HepG2 (cell line): ENCODE data around the gene HYAL1. TPM values are rescaled to one million over a fixed set of nuclear protein-coding genes. Genes with fewer than 3 reads are reported as not detected.

Experiments used
- AKNA ChIP-seq: sonication (generic); formaldehyde crosslinking; IDR thresholded peaks from 2 replicates; pipeline ENCODE4 v1.4.0; 2020; ENCODE audit warnings: missing genetic modification reagents, borderline replicate concordance
- FOXP1 ChIP-seq, 2 experiments: fragments of 450-650 bp in 1 of 2; IDR thresholded peaks; 2 replicates each; pipeline ENCODE4 v1.6.1; 2017 to 2018; ENCODE audit warnings: antibody characterized with exemption in 1 of 2
- KLF16 ChIP-seq, 2 experiments: sonication (generic) in 1 of 2; formaldehyde crosslinking in 1 of 2; IDR thresholded peaks; 2 replicates each; pipeline versions ENCODE4 v1.6.1 to v1.8.0; 2016 to 2023; ENCODE audit warnings: missing genetic modification reagents in 2 of 2, missing compliant biosample characterization in 1 of 2
- PHF21A ChIP-seq: sonication (generic); formaldehyde crosslinking; IDR thresholded peaks from 2 replicates; pipeline ENCODE4 v1.5.0; 2020; ENCODE audit warnings: mild to moderate bottlenecking, missing genetic modification reagents
- SNAI1 ChIP-seq: sonication (generic); formaldehyde crosslinking; IDR thresholded peaks from 2 replicates; pipeline ENCODE4 v1.5.0; 2020; ENCODE audit warnings: mild to moderate bottlenecking, missing genetic modification reagents, borderline replicate concordance
- SOX5 ChIP-seq: IDR thresholded peaks from 2 replicates; pipeline ENCODE4 v1.6.1; 2016; ENCODE audit warnings: borderline replicate concordance
- SOX6 ChIP-seq, 2 experiments: fragments of 450-650 bp in 1 of 2; sonication (generic) in 1 of 2; formaldehyde crosslinking in 1 of 2; IDR thresholded peaks; 2 replicates each; pipeline versions ENCODE4 v1.4.0 to v1.6.1; 2017 to 2020; ENCODE audit warnings: antibody characterized with exemption in 1 of 2, mild to moderate bottlenecking in 1 of 2, missing genetic modification reagents in 1 of 2
- TARDBP ChIP-seq: sonication (generic); formaldehyde crosslinking; IDR thresholded peaks from 2 replicates; pipeline ENCODE4 v1.8.0; 2022; ENCODE audit warnings: mild to moderate bottlenecking, missing genetic modification reagents
- TEAD3 ChIP-seq: optimal IDR thresholded peaks from 2 replicates; pipeline ENCODE3; 2016; ENCODE audit warnings: borderline replicate concordance
- YEATS2 ChIP-seq: sonication (generic); formaldehyde crosslinking; IDR thresholded peaks from 2 replicates; pipeline ENCODE4 v1.4.0; 2020; ENCODE audit warnings: missing genetic modification reagents, borderline replicate concordance
- ZNF225 ChIP-seq: sonication (generic); formaldehyde crosslinking; IDR thresholded peaks from 2 replicates; pipeline ENCODE4 v1.4.0; 2020; ENCODE audit warnings: mild to moderate bottlenecking, missing genetic modification reagents
- ZNF232 ChIP-seq: sonication (generic); formaldehyde crosslinking; IDR thresholded peaks from 2 replicates; pipeline ENCODE4 v1.4.0; 2020; ENCODE audit warnings: missing genetic modification reagents, borderline replicate concordance
- ZNF639 ChIP-seq: conservative IDR thresholded peaks from 2 replicates; pipeline ENCODE4 v1.6.1; 2018; ENCODE audit warnings: missing genetic modification reagents
- polyA plus RNA-seq, 8 experiments: library from polyadenylated mRNA; depleted of rRNA in 3 of 8; stranded (reverse) in 7 of 8; unstranded in 1 of 8; fragments of >200 nt; fragmentation: Illumina TruSeq in 4 of 8; extraction: Trizol in 4 of 8; gene quantifications; 2 replicates each; pipeline versions ENCODE4 v1.2.1 to v1.2.3, GENCODE V29; 2011 to 2016; ENCODE audit warnings: low read depth in 4 of 8, missing spikeins in 1 of 8, mixed read lengths in 1 of 8; ENCODE audit not compliant: insufficient read depth in 1 of 8
- total RNA-seq, 5 experiments: library from RNA; depleted of rRNA; stranded (reverse); fragments of >200 nt; fragmentation: Illumina TruSeq; extraction: Trizol; gene quantifications; 2 replicates each; pipeline ENCODE4 v1.2.3, GENCODE V29; 2016; ENCODE audit warnings: low read depth in 1 of 5
- TF ChIP-seq, protein P1 (sequence below): sonication (generic); formaldehyde crosslinking; IDR thresholded peaks from 2 replicates; pipeline ENCODE4 v1.4.0; 2020; ENCODE audit warnings: mild to moderate bottlenecking, missing genetic modification reagents

The HYAL1 gene
- total and polyA plus RNA-seq, 2 of the 13 experiments (the other 11 are each of a cell fraction or from before 2014, with no cell fraction given): 76.5 to 193 TPM

DNA sequence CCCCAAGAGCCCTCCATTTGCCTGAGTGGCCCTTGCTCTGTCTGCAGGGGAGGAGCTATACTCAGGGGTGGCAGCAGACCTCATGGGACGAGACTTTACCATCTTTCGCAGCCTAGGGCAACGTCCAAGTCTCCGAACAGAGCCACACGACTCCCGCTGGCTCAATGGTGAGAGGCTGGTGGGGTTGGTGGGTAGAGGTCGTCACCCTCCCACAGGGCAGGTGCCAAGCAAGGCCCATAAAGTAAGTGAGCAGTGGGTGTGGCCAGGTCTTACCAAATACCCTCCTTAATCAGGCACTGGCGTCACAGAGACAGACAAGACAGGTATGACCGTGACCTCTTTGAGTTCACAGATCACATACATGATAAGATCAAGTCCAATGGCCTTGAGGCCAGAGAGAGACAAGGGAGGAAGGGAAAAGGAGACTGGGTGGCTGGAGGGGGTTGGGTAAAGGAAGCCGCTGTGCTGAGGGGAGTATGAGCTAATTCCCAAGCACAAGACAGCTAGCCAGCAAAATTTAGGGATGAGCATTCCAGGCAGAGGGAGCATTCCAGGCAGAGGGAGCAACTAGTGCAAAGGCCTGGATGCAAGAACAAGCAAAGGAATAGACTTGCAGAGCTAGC is 31.9 kb downstream of the HYAL1 start (continued):
- no peak for TF ChIP-seq SOX6 (IDR thresholded peaks at IDR 0.05)
- peak; percentile 40 for TF ChIP-seq SOX6 (CRISPR knock-in tag; IDR thresholded peaks at IDR 0.05)
- no peak for TF ChIP-seq SNAI1 (CRISPR knock-in tag)
- TF ChIP-seq ZNF639 (CRISPR knock-in tag): no peak
- no peak for TF ChIP-seq FOXP1 (IDR thresholded peaks at IDR 0.05)
- peak; percentile 41; the same call in 1 of the 2 replicates for TF ChIP-seq FOXP1 (CRISPR knock-in tag; IDR thresholded peaks at IDR 0.05)
- no peak for TF ChIP-seq ZNF225 (CRISPR knock-in tag)
- TF ChIP-seq, protein P1, sequence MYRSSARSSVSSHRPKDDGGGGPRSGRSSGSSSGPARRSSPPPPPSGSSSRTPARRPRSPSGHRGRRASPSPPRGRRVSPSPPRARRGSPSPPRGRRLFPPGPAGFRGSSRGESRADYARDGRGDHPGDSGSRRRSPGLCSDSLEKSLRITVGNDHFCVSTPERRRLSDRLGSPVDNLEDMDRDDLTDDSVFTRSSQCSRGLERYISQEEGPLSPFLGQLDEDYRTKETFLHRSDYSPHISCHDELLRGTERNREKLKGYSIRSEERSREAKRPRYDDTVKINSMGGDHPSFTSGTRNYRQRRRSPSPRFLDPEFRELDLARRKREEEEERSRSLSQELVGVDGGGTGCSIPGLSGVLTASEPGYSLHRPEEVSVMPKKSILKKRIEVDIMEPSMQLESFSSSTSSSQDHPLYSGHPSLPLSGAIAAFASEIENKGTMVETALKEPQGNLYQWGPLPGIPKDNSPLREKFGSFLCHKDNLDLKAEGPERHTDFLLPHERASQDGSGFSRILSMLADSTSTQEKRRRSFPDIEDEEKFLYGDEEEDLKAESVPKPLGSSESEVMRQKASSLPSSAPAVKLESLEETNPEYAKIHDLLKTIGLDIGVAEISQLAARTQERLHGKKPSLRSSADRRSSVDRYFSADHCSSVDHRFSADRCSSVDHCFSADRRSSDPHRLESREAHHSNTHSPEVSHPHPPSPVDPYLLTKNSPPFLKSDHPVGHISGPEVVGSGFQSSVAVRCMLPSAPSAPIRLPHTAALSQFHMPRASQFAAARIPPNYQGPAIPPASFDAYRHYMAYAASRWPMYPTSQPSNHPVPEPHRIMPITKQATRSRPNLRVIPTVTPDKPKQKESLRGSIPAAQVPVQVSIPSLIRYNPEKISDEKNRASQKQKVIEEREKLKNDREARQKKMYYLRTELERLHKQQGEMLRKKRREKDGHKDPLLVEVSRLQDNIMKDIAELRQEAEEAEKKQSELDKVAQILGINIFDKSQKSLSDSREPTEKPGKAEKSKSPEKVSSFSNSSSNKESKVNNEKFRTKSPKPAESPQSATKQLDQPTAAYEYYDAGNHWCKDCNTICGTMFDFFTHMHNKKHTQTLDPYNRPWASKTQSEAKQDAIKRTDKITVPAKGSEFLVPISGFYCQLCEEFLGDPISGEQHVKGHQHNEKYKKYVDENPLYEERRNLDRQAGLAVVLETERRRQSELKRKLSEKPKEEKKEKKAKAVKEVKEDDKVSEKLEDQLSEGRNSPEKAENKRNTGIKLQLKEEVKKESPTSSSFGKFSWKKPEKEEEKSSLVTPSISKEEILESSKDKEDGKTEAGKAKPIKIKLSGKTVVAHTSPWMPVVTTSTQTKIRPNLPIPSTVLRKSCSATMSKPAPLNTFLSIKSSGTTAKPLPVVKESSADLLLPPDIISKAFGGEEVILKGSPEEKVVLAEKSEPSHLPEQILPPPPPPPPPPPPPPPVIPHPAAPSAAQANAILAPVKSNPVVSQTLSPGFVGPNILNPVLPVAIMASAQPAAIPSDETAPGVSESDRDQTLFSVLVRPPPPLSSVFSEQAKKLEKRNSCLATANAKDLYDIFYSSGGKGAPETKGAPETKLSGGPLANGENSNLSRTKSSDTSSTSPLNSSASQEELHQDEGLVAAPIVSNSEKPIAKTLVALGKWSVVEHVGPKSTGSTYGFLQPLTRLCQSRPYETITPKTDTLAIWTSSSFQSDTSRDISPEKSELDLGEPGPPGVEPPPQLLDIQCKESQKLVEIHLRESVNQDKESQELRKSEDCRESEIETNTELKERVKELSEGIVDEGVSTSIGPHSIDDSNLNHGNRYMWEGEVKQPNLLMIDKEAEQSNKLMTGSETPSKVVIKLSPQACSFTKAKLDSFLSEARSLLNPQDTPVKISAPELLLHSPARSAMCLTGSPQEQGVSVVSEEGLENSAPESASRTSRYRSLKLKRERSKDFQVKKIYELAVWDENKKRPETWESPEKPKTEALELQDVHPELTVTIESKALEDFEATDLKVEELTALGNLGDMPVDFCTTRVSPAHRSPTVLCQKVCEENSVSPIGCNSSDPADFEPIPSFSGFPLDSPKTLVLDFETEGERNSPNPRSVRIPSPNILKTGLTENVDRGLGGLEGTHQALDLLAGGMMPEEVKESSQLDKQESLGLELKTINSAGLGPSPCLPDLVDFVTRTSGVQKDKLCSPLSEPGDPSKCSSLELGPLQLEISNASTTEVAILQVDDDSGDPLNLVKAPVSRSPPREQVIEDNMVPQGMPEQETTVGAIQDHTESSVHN (CRISPR knock-in tag): no peak
- TF ChIP-seq KLF16 (CRISPR knock-in tag; IDR thresholded peaks at IDR 0.05): 0 out of 4 replicates have a peak, but pooled peaks of 1 of the 2 experiments have one; percentile 27
- TF ChIP-seq TEAD3 (CRISPR knock-in tag): peak; percentile 47
- no peak for TF ChIP-seq AKNA (CRISPR knock-in tag)
- TF ChIP-seq YEATS2 (CRISPR knock-in tag): peak; percentile 9; the same call in 1 of the 2 replicates
- no peak for TF ChIP-seq ZNF232 (CRISPR knock-in tag)
- 0 out of 2 replicates have a peak, but pooled peaks have one; percentile 25 for TF ChIP-seq SOX5 (CRISPR knock-in tag)
- TF ChIP-seq PHF21A: peak; percentile 51; the same call in 1 of the 2 replicates
- 0 out of 2 replicates have a peak, but pooled peaks have one; percentile 43 for TF ChIP-seq TARDBP (CRISPR knock-in tag)
